Measurements from ENCODE around the gene INPP5A. TPM values are rescaled to one million over a fixed set of nuclear protein-coding genes. Genes with fewer than 3 reads are reported as not detected.
A peak's percentile ranks its signal among the peaks of the same experiment; 100 is the strongest.

INPP5A gene
- total and polyA plus RNA-seq, 4 donors = 37.7 to 112 (median 54.9) TPM

DNA sequence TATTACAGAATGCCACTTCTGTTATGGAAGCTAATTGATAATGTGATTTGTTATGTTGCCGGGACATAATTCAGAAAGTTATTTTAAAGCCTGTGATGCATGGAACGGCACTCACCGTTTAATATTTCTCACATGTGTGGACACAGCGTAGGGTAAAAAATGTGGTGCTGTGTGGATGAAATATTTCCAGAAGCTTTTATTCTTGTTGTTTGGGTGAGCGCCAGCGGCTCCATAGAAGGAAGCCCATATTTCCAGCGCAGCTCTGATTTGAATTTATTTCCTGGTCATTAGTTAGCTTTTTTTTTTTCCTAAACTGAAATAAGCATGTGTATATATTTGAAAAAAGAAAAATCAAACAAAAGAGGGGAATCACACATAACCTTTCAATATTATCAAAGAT is 268.5 kb downstream of the INPP5A start:
- peak in 1 of 2 donors; percentile 15 for DNase-seq
- intact Hi-C loops (cut with DNase I) = no loop called here
- no peaks in the 10 kb centered on the region for H3K4me1 ChIP-seq (ENCODE audit: control insufficient read depth in 1 of 2, insufficient read depth in 2 of 2, low read length in 2 of 2)
- no peaks in the 10 kb centered on the region for H3K27me3 ChIP-seq (ENCODE audit: control insufficient read depth in 1 of 2, insufficient read depth in 2 of 2, low read length in 1 of 2)
- ATAC-seq (ENCODE audit: low FRiP score) = no peak
- H3K36me3 ChIP-seq (ENCODE audit: control insufficient read depth in 1 of 2, insufficient read depth in 2 of 2, low read length in 1 of 2) = no peaks in the 10 kb centered on the region
- no peak overlapping the region for H3K4me3 ChIP-seq (ENCODE audit: low read length in 2 of 2)
- H3K27ac ChIP-seq (ENCODE audit: low read depth in 1 of 2, low read length in 2 of 2) = no peak overlapping the region
- 12 to 24% methylated on average over 7 of the region's 7 CpGs for WGBS, 2 donors
- H3K9me3 ChIP-seq (ENCODE audit: control insufficient read depth, low read length) = no peaks in the 10 kb centered on the region

DNA sequence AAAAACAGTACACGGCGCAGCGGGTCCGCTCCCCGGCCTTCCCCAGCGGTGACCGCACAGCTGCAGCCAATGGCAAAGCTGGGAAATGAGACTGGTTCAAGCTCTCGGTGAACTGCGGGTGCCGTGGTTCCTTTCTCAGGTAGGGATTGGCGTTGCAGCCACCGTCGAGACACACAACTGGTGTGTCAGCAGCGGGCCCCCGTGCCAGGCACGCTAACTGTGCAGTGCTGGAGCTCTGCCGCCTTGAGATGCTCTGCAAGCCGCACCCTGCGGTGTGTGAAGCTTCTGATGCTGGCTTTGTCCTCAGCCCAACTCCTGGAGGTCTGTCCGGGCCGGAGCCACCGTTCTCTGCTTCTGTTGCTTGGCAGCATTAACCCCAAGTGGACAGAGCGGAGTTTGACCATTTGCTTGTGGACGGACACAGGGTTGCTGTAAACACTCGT is 269.0 kb downstream of the INPP5A start:
- no peaks in the 10 kb centered on the region for H3K4me1 ChIP-seq (ENCODE audit: control insufficient read depth in 1 of 2, insufficient read depth in 2 of 2, low read length in 2 of 2)
- DNase-seq (peak; percentile 39 to 51), ATAC-seq (ENCODE audit: low FRiP score) (no peak)
- H3K27me3 ChIP-seq (ENCODE audit: control insufficient read depth in 1 of 2, insufficient read depth in 2 of 2, low read length in 1 of 2) = no peaks in the 10 kb centered on the region
- no peak overlapping the region for H3K4me3 ChIP-seq (ENCODE audit: low read length in 2 of 2)
- H3K36me3 ChIP-seq (ENCODE audit: control insufficient read depth in 1 of 2, insufficient read depth in 2 of 2, low read length in 1 of 2) = no peaks in the 10 kb centered on the region
- no peak overlapping the region for H3K27ac ChIP-seq (ENCODE audit: low read depth in 1 of 2, low read length in 2 of 2)
- no peaks in the 10 kb centered on the region for H3K9me3 ChIP-seq (ENCODE audit: control insufficient read depth, low read length)
- 78% methylated on average over 25 of the region's 25 CpGs for WGBS, 2 donors
- intact Hi-C loops (cut with DNase I) = no loop called here

DNA sequence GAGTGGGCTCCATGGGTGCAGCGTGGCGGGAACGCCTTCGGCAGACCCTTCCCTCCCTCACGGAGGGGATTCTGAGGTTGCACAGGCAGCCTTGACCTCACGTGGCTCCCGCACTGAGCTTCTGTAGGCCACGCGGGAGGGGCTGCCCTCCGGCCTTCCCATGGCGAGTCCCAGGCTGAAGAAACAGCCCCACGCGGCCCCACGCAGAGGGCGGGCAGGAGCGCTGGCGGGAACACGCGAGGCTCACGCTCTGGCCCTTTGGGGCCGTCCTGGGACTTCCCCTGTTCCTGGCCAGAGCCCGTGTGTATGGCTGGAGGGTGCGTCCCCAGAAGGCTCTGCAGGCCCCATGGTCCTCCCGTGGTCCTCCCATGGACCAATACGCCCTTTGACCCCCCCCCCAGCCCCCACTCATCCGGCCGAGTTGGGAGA is 270.0 kb downstream of the INPP5A start:
- Histone ChIP-seq H3K9me3 (ENCODE audit: control insufficient read depth, low read length) (no peaks in the 10 kb centered on the region), H3K4me1 (ENCODE audit: control insufficient read depth in 1 of 2, insufficient read depth in 2 of 2, low read length in 2 of 2) (no peaks in the 10 kb centered on the region), H3K36me3 (ENCODE audit: control insufficient read depth in 1 of 2, insufficient read depth in 2 of 2, low read length in 1 of 2) (no peaks in the 10 kb centered on the region), H3K27ac (ENCODE audit: low read depth in 1 of 2, low read length in 2 of 2) (no peak overlapping the region), H3K27me3 (ENCODE audit: control insufficient read depth in 1 of 2, insufficient read depth in 2 of 2, low read length in 1 of 2) (no peaks in the 10 kb centered on the region), H3K4me3 (ENCODE audit: low read length in 2 of 2) (no peak overlapping the region)
- intact Hi-C loops (cut with DNase I) = no loop called here
- 90% methylated on average over 27 of the region's 27 CpGs for WGBS, 2 donors
- DNase-seq = peak; percentile 17 to 42
- ATAC-seq (ENCODE audit: low FRiP score) = no peak

DNA sequence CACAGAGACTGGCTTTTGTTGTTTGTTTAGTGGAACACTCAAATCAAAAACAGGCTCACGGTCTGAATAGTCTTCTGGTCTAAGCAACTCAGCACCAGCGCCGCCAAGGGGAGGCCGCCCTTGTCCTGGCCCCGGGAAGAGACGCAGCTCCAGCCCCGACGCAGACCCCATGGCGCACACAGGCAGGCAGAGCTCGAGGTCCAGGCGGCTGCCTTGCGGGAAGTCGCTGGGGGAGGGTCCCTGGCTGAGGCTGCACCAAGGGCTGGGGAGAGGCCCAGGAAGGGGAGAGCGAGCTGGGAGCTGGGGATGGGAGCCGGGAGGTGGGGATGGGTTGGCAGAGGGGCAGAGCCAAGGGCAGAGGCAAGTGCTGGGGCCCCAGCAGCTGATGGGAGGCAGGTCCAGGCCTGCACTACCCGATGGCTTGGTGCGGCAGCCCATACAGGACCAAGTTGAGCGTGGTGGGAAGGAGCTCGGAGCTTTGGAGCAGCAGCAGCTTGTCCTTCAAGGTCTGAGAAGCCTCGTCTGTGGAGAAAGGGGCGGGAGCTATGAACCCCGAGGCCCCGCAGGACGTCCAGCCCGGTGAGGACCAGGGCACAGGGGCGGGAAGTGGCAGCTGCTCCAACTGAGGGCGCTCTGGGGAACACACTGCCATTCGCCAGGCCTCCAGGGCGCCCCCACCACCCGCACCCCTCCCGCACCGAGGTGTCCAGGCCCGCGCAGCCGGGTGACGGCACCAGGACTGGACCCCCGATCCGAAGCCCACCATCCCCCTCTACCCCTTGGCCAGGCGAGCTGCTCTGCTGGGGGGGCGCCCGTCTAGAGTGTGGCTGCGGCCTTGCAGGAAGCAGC is 271.0 kb downstream of the INPP5A start:
- 52 to 55% methylated on average over 42 of the region's 42 CpGs for WGBS, 2 donors
- H3K4me1 ChIP-seq (ENCODE audit: control insufficient read depth in 1 of 2, insufficient read depth in 2 of 2, low read length in 2 of 2) = no peaks in the 10 kb centered on the region
- no peak overlapping the region for H3K27ac ChIP-seq (ENCODE audit: low read depth in 1 of 2, low read length in 2 of 2)
- intact Hi-C loops (cut with DNase I) = no loop called here
- no peaks in the 10 kb centered on the region for H3K9me3 ChIP-seq (ENCODE audit: control insufficient read depth, low read length)
- no peaks in the 10 kb centered on the region for H3K27me3 ChIP-seq (ENCODE audit: control insufficient read depth in 1 of 2, insufficient read depth in 2 of 2, low read length in 1 of 2)
- DNase-seq = peak; percentile 36 to 63
- H3K36me3 ChIP-seq (ENCODE audit: control insufficient read depth in 1 of 2, insufficient read depth in 2 of 2, low read length in 1 of 2) = no peaks in the 10 kb centered on the region
- no peak for ATAC-seq (ENCODE audit: low FRiP score)
- no peak overlapping the region for H3K4me3 ChIP-seq (ENCODE audit: low read length in 2 of 2)

DNA sequence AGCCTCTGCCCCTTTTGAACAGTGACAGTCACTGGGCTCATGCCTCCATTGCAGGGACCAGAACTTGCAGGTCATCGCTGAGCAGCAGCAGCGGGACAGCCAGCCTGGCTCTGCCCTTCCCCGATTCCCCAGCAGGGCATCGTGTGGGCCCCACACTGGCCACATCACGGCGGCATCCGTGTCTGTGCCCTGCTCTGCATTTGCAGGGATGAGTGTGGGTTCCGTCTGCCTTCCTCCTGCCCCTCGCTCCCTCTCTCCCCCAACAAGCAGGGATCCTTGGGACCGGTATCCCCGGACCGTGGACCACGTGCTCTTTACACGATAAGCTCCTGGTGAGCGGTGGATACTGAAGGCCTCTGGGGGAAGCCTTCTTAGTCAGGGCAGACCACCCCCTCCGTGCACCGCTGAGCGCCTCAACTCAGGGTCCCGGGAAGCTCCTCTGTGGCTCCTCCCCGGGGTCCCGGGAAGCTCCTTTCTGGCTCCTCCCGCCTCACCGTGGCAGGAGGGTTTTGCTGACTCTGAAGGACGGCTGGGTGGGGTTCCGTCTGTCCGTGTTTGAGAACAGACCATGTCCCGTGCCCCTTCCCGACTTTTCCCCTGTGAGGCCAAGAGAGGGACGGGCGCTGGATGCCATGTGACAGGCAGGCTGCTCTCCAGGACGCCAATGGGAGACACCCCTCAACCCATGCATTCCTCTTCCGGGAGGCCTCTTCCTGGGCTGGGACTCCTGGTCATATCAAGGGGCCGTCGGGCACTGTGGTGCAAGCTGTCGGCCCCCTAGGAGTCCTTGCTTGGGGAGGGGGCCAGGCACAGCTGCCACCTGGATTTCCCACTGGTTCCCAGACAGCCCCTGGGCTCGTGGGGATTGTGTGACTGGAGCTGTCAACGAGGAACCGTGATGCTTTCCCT is 271.9 kb downstream of the INPP5A start:
- intact Hi-C loops (cut with DNase I) = no loop called here
- DNase-seq (peak; percentile 34 to 68), ATAC-seq (ENCODE audit: low FRiP score) (no peak)
- Histone ChIP-seq H3K9me3 (ENCODE audit: control insufficient read depth, low read length) (no peaks in the 10 kb centered on the region), H3K36me3 (ENCODE audit: control insufficient read depth in 1 of 2, insufficient read depth in 2 of 2, low read length in 1 of 2) (no peaks in the 10 kb centered on the region), H3K27me3 (ENCODE audit: control insufficient read depth in 1 of 2, insufficient read depth in 2 of 2, low read length in 1 of 2) (no peaks in the 10 kb centered on the region), H3K4me3 (ENCODE audit: low read length in 2 of 2) (no peak overlapping the region), H3K27ac (ENCODE audit: low read depth in 1 of 2, low read length in 2 of 2) (no peak overlapping the region), H3K4me1 (ENCODE audit: control insufficient read depth in 1 of 2, insufficient read depth in 2 of 2, low read length in 2 of 2) (no peaks in the 10 kb centered on the region)
- 79 to 81% methylated on average over 38 of the region's 38 CpGs for WGBS, 2 donors

DNA sequence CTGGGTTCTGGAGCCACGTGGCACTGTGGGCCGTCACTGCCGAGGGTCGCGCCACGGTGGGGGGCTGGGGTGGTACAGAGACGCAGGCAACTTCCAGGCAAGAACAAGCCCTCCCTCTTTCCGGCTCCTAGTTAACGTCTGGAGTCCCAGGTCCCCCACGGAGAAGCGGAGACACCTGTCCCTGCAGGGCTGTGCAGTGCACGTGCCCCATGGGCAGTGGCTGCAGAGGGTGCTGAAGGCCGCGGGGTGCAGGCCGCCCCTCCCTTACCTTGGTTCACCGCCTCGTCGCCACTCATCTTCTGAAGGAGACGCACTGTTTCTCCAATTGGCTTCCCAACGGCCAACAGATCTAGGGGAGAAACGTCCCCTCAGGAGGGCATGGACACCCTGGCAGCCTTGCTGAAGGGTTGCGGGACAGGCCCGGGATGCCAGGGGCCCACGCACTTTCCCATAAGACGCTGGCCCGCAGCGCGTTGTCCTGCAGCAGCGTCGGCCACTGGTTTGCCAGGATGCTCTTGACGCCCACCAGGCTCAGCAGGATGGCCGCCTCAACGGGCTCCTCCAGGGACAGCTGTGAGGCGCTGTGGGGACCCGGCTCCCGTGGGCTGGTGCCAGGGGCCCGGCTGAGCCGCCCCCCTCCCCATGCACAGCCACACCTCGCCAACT is 272.7 kb downstream of the INPP5A start:
- peak; percentile 24 to 48 for DNase-seq
- intact Hi-C loops (cut with DNase I) = no loop called here
- Histone ChIP-seq H3K27ac (ENCODE audit: low read depth in 1 of 2, low read length in 2 of 2) (no peak overlapping the region), H3K27me3 (ENCODE audit: control insufficient read depth in 1 of 2, insufficient read depth in 2 of 2, low read length in 1 of 2) (no peaks in the 10 kb centered on the region), H3K4me1 (ENCODE audit: control insufficient read depth in 1 of 2, insufficient read depth in 2 of 2, low read length in 2 of 2) (no peaks in the 10 kb centered on the region), H3K9me3 (ENCODE audit: control insufficient read depth, low read length) (no peaks in the 10 kb centered on the region), H3K4me3 (ENCODE audit: low read length in 2 of 2) (no peak overlapping the region), H3K36me3 (ENCODE audit: control insufficient read depth in 1 of 2, insufficient read depth in 2 of 2, low read length in 1 of 2) (no peaks in the 10 kb centered on the region)
- WGBS, 2 donors = 75 to 80% methylated on average over 39 of the region's 39 CpGs
- ATAC-seq (ENCODE audit: low FRiP score) = no peak

DNA sequence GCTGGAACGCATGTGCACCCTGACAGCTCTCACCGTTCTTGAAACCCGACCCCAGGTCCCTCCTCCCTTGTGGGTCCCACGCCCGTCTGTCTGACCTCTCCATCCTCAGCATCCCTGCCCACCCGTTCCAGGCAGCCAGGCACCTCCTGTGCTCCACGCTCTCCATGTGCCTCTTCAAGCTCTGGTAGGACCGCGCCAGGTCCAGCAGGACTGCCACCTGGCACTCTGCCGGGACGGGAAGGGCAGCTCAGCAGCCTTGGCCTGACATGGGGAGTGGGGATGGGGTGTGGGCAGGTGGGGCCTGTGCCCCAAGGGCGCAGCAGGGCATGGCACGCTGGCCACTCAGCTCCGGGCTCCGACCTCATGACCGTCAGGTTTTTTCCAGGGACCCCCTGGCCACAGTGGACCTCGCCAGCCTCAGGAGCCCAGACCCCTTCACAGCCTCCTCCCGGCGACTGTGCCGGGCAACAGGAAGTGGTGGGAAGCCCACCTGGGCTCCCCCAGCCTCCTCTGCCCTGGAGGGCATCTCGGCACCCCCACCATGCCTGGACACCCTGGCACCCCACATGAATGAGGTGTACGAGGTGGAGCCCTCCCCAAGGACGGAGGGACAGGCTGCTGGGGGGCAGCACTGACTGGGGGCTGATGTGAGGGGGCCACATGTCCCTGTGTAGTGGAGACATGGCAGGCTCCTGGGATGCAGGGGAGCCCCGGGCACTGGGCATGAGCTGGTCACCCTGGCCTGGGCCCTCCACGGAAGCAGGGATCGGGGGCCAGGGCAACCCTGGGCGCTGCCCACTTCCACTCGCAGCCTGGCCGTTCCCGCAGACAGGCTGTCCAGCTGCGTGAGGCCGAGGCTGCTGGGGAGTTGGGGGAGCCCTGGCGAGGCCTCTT is 273.5 kb downstream of the INPP5A start:
- Histone ChIP-seq H3K27me3 (ENCODE audit: control insufficient read depth in 1 of 2, insufficient read depth in 2 of 2, low read length in 1 of 2) (no peaks in the 10 kb centered on the region), H3K27ac (ENCODE audit: low read depth in 1 of 2, low read length in 2 of 2) (no peak overlapping the region), H3K4me3 (ENCODE audit: low read length in 2 of 2) (no peak overlapping the region), H3K9me3 (ENCODE audit: control insufficient read depth, low read length) (no peaks in the 10 kb centered on the region), H3K36me3 (ENCODE audit: control insufficient read depth in 1 of 2, insufficient read depth in 2 of 2, low read length in 1 of 2) (no peaks in the 10 kb centered on the region), H3K4me1 (ENCODE audit: control insufficient read depth in 1 of 2, insufficient read depth in 2 of 2, low read length in 2 of 2) (no peaks in the 10 kb centered on the region)
- DNase-seq (peak; percentile 46 to 68), ATAC-seq (ENCODE audit: low FRiP score) (no peak)
- intact Hi-C loops (cut with DNase I) = no loop called here
- WGBS, 2 donors = 72 to 73% methylated on average over 31 to 33 of the region's 33 CpGs

Data from aorta (tissue), 5 donors.